B cell (primary cell): ENCODE data around the gene PLCD3. TPM values are rescaled to one million over a fixed set of nuclear protein-coding genes. Genes with fewer than 3 reads are reported as not detected.

Experiments
- ATAC-seq: fragments of 200-7000 bp; cut with Tn5 transposase; one replicate; pipeline ENCODE4 v1.10.0; 2021; ENCODE audit warnings: low read depth, mild to moderate bottlenecking, moderate number of reproducible peaks, moderate library complexity
- CTCF ChIA-PET: fragments of 350-600 bp; sonication (Branson Sonifier 250); formaldehyde crosslinking; loops from one replicate; lab custom pipeline; 2021; ENCODE audit warnings: antibody characterized with exemption, inconsistent platforms; lab: Charles Lee
- POLR2A ChIA-PET: fragments of 350-600 bp; sonication (Branson Sonifier 250); formaldehyde crosslinking; loops from one replicate; lab custom pipeline; 2021; ENCODE audit warnings: antibody characterized with exemption; lab: Charles Lee
- DNase-seq: peaks from one replicate; pipeline ENCODE4 v3.0.0; 2013
- H2AFZ ChIP-seq: 2 replicates; pipeline ENCODE4 v1.6.1; 2012; ENCODE audit warnings: mild to moderate bottlenecking, low read depth, low read length; ENCODE audit not compliant: insufficient read depth, poor library complexity, severe bottlenecking
- H3K27ac ChIP-seq, 2 donors: 1 replicate in 1 of 2; 2 replicates in 1 of 2; pipeline ENCODE4 v1.5.1; 2012 to 2013; ENCODE audit warnings: low read length in 2 of 2, mild to moderate bottlenecking in 2 of 2, moderate library complexity in 1 of 2
- H3K27me3 ChIP-seq, 4 experiments: fragments of 200-600 bp in 1 of 4; sonication (generic) in 1 of 4; replicated peaks in 1 of 4; 1 replicate in 2 of 4; 2 replicates in 2 of 4; pipeline versions ENCODE4 v1.6.1 to v1.7.0; 2013 to 2016; ENCODE audit warnings: low read length in 3 of 4, mild to moderate bottlenecking in 2 of 4, mixed read lengths in 1 of 4, moderate library complexity in 1 of 4; ENCODE audit not compliant: insufficient read depth in 4 of 4, control insufficient read depth in 3 of 4; ENCODE audit errors: control extremely low read depth in 1 of 4
- H3K36me3 ChIP-seq, 2 experiments: replicated peaks in 1 of 2; 1 replicate in 1 of 2; 2 replicates in 1 of 2; pipeline versions ENCODE4 v1.6.1 to v1.7.1; 2013; ENCODE audit warnings: low read length in 1 of 2; ENCODE audit not compliant: insufficient read depth in 2 of 2, control insufficient read depth in 1 of 2; ENCODE audit errors: control extremely low read depth in 1 of 2, extremely low read depth in 1 of 2
- H3K4me1 ChIP-seq, 2 donors: fragments of 200-600 bp in 1 of 2; sonication (generic) in 1 of 2; 1 replicate in 1 of 2; 2 replicates in 1 of 2; pipeline versions ENCODE4 v1.5.1 to v1.6.1; 2013 to 2017; ENCODE audit warnings: low read length in 2 of 2; ENCODE audit not compliant: control insufficient read depth in 2 of 2, insufficient read depth in 2 of 2
- H3K4me2 ChIP-seq: replicated peaks from 2 replicates; pipeline ENCODE3; 2012; ENCODE audit warnings: mild to moderate bottlenecking, low read depth, low read length; ENCODE audit not compliant: poor library complexity, severe bottlenecking
- H3K4me3 ChIP-seq, 5 experiments: fragments of 200-600 bp in 1 of 5; sonication (generic) in 1 of 5; 1 replicate in 3 of 5; 2 replicates in 2 of 5; pipeline versions ENCODE4 v1.5.1 to v1.7.0; 2011 to 2016; ENCODE audit warnings: low read length in 4 of 5, mild to moderate bottlenecking in 4 of 5, low read depth in 2 of 5, control low read depth in 1 of 5, moderate library complexity in 1 of 5; ENCODE audit not compliant: insufficient read depth in 1 of 5; ENCODE audit errors: control extremely low read depth in 1 of 5, extremely low read depth in 1 of 5
- H3K79me2 ChIP-seq: fragments of 200-600 bp; sonication (generic); one replicate; pipeline ENCODE4 v1.6.0; 2016; ENCODE audit warnings: low read length; ENCODE audit not compliant: control insufficient read depth, insufficient read depth
- H3K9ac ChIP-seq: fragments of 200-600 bp; sonication (generic); 2 replicates; pipeline ENCODE4 v1.6.1; 2017; ENCODE audit warnings: mild to moderate bottlenecking, low read length, moderate library complexity
- H3K9me3 ChIP-seq, 3 donors: one replicate each; pipeline versions ENCODE4 v1.6.1 to v1.7.1; 2013; ENCODE audit warnings: low read length in 2 of 3; ENCODE audit not compliant: control insufficient read depth in 2 of 3, insufficient read depth in 1 of 3; ENCODE audit errors: control extremely low read depth in 1 of 3
- H4K20me1 ChIP-seq: 2 replicates; pipeline ENCODE4 v1.6.0; 2012; ENCODE audit warnings: mild to moderate bottlenecking, low read length; ENCODE audit not compliant: insufficient read depth, control insufficient read depth, poor library complexity, severe bottlenecking
- H3K27ac Mint-ChIP-seq: one replicate; pipeline ENCODE4 v1.8.0; 2021; ENCODE audit warnings: mixed read lengths
- H3K27me3 Mint-ChIP-seq: one replicate; pipeline ENCODE4 v1.8.0; 2021; ENCODE audit warnings: mixed read lengths
- H3K4me1 Mint-ChIP-seq: one replicate; pipeline ENCODE4 v1.8.0; 2021; ENCODE audit warnings: mixed read lengths
- H3K4me3 Mint-ChIP-seq: one replicate; pipeline ENCODE4 v1.8.0; 2021; ENCODE audit warnings: mixed read lengths
- H3K9me3 Mint-ChIP-seq: one replicate; pipeline ENCODE4 v1.8.0; 2022; ENCODE audit warnings: mixed read lengths; ENCODE audit not compliant: insufficient read depth
- EZH2 ChIP-seq: IDR thresholded peaks from 2 replicates; pipeline ENCODE4 v1.6.1; 2012; ENCODE audit warnings: borderline replicate concordance, low read depth, mild to moderate bottlenecking, moderate library complexity, low read length; ENCODE audit not compliant: insufficient read depth, poor library complexity, severe bottlenecking
- WGBS: methylation state at CpG from one replicate; pipeline ENCODE4 v1.1.5; 2013; ENCODE audit warnings: missing lambda C conversion rate; ENCODE audit not compliant: insufficient coverage; 5-methylcytosine and 5-hydroxymethylcytosine counted together
- intact Hi-C: fragments of 100-400 bp; cut with micrococcal nuclease; formaldehyde crosslinking; loops from one replicate; pipeline ENCODE4 v1.10.0; 2022
- polyA minus RNA-seq: library from RNA; depleted of rRNA, polyadenylated mRNA; stranded (reverse); fragments of >200 nt; gene quantifications from 2 replicates; pipeline ENCODE4 v1.2.3, GENCODE V29; 2012
- polyA plus RNA-seq: library from polyadenylated mRNA; depleted of rRNA; stranded (reverse); fragments of >200 nt; gene quantifications from 2 replicates; pipeline ENCODE4 v1.2.3, GENCODE V29; 2012
- total RNA-seq, 2 donors: library from RNA; stranded (reverse); fragments of 120-200 nt in 1 of 2; gene quantifications; 1 replicate in 1 of 2; 2 replicates in 1 of 2; pipeline versions ENCODE4 v1.2.3 to v1.2.4, GENCODE V29; 2013 to 2022
- TF ChIP-seq, protein P1 (sequence below): fragments of 200-600 bp; IDR thresholded peaks from one replicate; pipeline ENCODE4 v1.8.0; 2022; ENCODE audit warnings: antibody characterized with exemption, mild to moderate bottlenecking

PLCD3 gene, protein sequence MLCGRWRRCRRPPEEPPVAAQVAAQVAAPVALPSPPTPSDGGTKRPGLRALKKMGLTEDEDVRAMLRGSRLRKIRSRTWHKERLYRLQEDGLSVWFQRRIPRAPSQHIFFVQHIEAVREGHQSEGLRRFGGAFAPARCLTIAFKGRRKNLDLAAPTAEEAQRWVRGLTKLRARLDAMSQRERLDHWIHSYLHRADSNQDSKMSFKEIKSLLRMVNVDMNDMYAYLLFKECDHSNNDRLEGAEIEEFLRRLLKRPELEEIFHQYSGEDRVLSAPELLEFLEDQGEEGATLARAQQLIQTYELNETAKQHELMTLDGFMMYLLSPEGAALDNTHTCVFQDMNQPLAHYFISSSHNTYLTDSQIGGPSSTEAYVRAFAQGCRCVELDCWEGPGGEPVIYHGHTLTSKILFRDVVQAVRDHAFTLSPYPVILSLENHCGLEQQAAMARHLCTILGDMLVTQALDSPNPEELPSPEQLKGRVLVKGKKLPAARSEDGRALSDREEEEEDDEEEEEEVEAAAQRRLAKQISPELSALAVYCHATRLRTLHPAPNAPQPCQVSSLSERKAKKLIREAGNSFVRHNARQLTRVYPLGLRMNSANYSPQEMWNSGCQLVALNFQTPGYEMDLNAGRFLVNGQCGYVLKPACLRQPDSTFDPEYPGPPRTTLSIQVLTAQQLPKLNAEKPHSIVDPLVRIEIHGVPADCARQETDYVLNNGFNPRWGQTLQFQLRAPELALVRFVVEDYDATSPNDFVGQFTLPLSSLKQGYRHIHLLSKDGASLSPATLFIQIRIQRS
- total RNA-seq (2.2 and 4.1 TPM in 2 replicates), polyA plus RNA-seq (0.50 and 0.54 TPM in 2 replicates), polyA minus RNA-seq (0.57 TPM in 1 of 2 replicates, not detected in the other)
- 1.1 TPM for total RNA-seq (2013)

- peak within 1 kb of the TSS; percentile 93 to 94 for H3K27ac ChIP-seq
- Mint-ChIP-seq H3K27me3 (peaks cover 4% of the 10 kb centered on the region), H3K4me1 (peaks cover 20% of the 10 kb centered on the region), H3K27ac (peak within 1 kb of the TSS; percentile 89), H3K9me3 (no peaks in the 10 kb centered on the region), H3K4me3 (peak within 1 kb of the TSS; percentile 97)
- no peaks in the 10 kb centered on the region for H4K20me1 ChIP-seq
- ChIA-PET CTCF (interaction anchor here (1.4 to 10.2 kb wide), 3 partner anchors 18 to 66 kb away, joined by 4 to 242 read pairs (median 233); partner anchors contain the start of gene HEXIM1), POLR2A (no interaction called here)
- peaks cover 0 to 10% (median 2%) of the 10 kb centered on the region in 4 experiments for H3K27me3 ChIP-seq
- no peak for TF ChIP-seq EZH2
- TF ChIP-seq, protein P1, sequence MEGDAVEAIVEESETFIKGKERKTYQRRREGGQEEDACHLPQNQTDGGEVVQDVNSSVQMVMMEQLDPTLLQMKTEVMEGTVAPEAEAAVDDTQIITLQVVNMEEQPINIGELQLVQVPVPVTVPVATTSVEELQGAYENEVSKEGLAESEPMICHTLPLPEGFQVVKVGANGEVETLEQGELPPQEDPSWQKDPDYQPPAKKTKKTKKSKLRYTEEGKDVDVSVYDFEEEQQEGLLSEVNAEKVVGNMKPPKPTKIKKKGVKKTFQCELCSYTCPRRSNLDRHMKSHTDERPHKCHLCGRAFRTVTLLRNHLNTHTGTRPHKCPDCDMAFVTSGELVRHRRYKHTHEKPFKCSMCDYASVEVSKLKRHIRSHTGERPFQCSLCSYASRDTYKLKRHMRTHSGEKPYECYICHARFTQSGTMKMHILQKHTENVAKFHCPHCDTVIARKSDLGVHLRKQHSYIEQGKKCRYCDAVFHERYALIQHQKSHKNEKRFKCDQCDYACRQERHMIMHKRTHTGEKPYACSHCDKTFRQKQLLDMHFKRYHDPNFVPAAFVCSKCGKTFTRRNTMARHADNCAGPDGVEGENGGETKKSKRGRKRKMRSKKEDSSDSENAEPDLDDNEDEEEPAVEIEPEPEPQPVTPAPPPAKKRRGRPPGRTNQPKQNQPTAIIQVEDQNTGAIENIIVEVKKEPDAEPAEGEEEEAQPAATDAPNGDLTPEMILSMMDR, result no peak
- peak within 1 kb of the TSS; percentile 95 for H3K9ac ChIP-seq
- 2% methylated on average over 32 of the region's 36 CpGs for WGBS
- peak within 1 kb of the TSS; percentile 95 for H3K4me2 ChIP-seq
- peak within 1 kb of the TSS; percentile 86 for H2AFZ ChIP-seq
- peak within 1 kb of the TSS; percentile 65 to 88 (median 76) for H3K4me3 ChIP-seq
- no peak for ATAC-seq
- peaks cover 17 to 24% of the 10 kb centered on the region in 2 donors for H3K4me1 ChIP-seq
- intact Hi-C loops, result loop anchor here (1.0 to 2.0 kb wide), 3 partner anchors 35 to 212 kb away; partner anchors contain the start of gene MAP3K14
- H3K9me3 ChIP-seq, result no peaks in the 10 kb centered on the region
- no peaks in the 10 kb centered on the region for H3K36me3 ChIP-seq
- peaks cover 18% of the 10 kb centered on the region for H3K79me2 ChIP-seq
- no peak for DNase-seq
Measured at GRCh38 chr17:45132320-45132571, at the start of gene PLCD3. PLCD3 (minus strand) TSS chr17:45132515; CDS start chr17:45132410, 105 bp downstream.
